ENCODE data around the gene KRTAP13-2. TPM values are rescaled to one million over a fixed set of nuclear protein-coding genes. Genes with fewer than 3 reads are reported as not detected.

Gene KRTAP13-2
- total and polyA plus RNA-seq, 2 donors (not counting 1 experiment from before 2014, with no cell fraction given): not detected

- Histone ChIP-seq H3K4me3 (ENCODE audit: control extremely low read depth in 1 of 5, extremely low read depth in 1 of 5, insufficient read depth in 1 of 5, low read depth in 2 of 5, low read length in 4 of 5) (no peak overlapping the region), H2AFZ (ENCODE audit: insufficient read depth, low read depth, low read length, poor library complexity, severe bottlenecking) (no peak overlapping the region), H3K27me3 (replicated peaks in 1 of 4; ENCODE audit: control extremely low read depth in 1 of 4, control insufficient read depth in 3 of 4, insufficient read depth in 4 of 4, low read length in 3 of 4) (no peaks in the 10 kb centered on the region), H3K36me3 (replicated peaks in 1 of 2; ENCODE audit: control extremely low read depth in 1 of 2, control insufficient read depth in 1 of 2, extremely low read depth in 1 of 2, insufficient read depth in 2 of 2, low read length in 1 of 2) (no peaks in the 10 kb centered on the region), H4K20me1 (ENCODE audit: control insufficient read depth, insufficient read depth, low read length, poor library complexity, severe bottlenecking) (no peaks in the 10 kb centered on the region), H3K9me3 (ENCODE audit: control extremely low read depth in 1 of 3, control insufficient read depth in 2 of 3, insufficient read depth in 1 of 3, low read length in 2 of 3) (no peaks in the 10 kb centered on the region), H3K27ac (ENCODE audit: low read length in 2 of 2) (no peak overlapping the region), H3K79me2 (ENCODE audit: control insufficient read depth, insufficient read depth, low read length) (no peaks in the 10 kb centered on the region), H3K4me2 (replicated peaks; ENCODE audit: low read depth, low read length, poor library complexity, severe bottlenecking) (no peak overlapping the region), H3K9ac (ENCODE audit: low read length) (no peak overlapping the region), H3K4me1 (ENCODE audit: control insufficient read depth in 2 of 2, insufficient read depth in 2 of 2, low read length in 2 of 2) (no peaks in the 10 kb centered on the region)
- Mint-ChIP-seq H3K27me3 (no peaks in the 10 kb centered on the region), H3K4me3 (no peak overlapping the region), H3K4me1 (no peaks in the 10 kb centered on the region), H3K9me3 (ENCODE audit: insufficient read depth) (no peaks in the 10 kb centered on the region), H3K27ac (no peak overlapping the region)
- no peak for ATAC-seq (ENCODE audit: low read depth)
- no CpG with 5 or more reads among the region's 2 CpGs for WGBS (ENCODE audit: insufficient coverage)
- CTCF ChIA-PET: no interaction called here
- intact Hi-C loops (cut with micrococcal nuclease): no loop called here
- no peak for DNase-seq
- POLR2A ChIA-PET: no interaction called here
- TF ChIP-seq, protein P1, sequence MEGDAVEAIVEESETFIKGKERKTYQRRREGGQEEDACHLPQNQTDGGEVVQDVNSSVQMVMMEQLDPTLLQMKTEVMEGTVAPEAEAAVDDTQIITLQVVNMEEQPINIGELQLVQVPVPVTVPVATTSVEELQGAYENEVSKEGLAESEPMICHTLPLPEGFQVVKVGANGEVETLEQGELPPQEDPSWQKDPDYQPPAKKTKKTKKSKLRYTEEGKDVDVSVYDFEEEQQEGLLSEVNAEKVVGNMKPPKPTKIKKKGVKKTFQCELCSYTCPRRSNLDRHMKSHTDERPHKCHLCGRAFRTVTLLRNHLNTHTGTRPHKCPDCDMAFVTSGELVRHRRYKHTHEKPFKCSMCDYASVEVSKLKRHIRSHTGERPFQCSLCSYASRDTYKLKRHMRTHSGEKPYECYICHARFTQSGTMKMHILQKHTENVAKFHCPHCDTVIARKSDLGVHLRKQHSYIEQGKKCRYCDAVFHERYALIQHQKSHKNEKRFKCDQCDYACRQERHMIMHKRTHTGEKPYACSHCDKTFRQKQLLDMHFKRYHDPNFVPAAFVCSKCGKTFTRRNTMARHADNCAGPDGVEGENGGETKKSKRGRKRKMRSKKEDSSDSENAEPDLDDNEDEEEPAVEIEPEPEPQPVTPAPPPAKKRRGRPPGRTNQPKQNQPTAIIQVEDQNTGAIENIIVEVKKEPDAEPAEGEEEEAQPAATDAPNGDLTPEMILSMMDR (IDR thresholded peaks at IDR 0.05): no peak
- TF ChIP-seq EZH2 (IDR thresholded peaks at IDR 0.05; ENCODE audit: borderline replicate concordance, insufficient read depth, low read depth, low read length, poor library complexity, severe bottlenecking): no peak
Observed at GRCh38 chr21:30336596-30336995, 35.5 kb downstream of the KRTAP13-2 start.

GRCh38 chr21:30333736-30334135 is 38.3 kb downstream of the KRTAP13-2 start:
- no peak for DNase-seq

More at GRCh38 chr21:30333736-30334135, 38.3 kb downstream of the KRTAP13-2 start:
- Mint-ChIP-seq H3K4me1 (no peaks in the 10 kb centered on the region), H3K27ac (no peak overlapping the region), H3K9me3 (ENCODE audit: insufficient read depth) (no peaks in the 10 kb centered on the region), H3K27me3 (no peaks in the 10 kb centered on the region), H3K4me3 (no peak overlapping the region)
- no peak for TF ChIP-seq EZH2 (IDR thresholded peaks at IDR 0.05; ENCODE audit: borderline replicate concordance, insufficient read depth, low read depth, low read length, poor library complexity, severe bottlenecking)
- TF ChIP-seq, protein P1 (IDR thresholded peaks at IDR 0.05): no peak
- H3K36me3 ChIP-seq (replicated peaks in 1 of 2; ENCODE audit: control extremely low read depth in 1 of 2, control insufficient read depth in 1 of 2, extremely low read depth in 1 of 2, insufficient read depth in 2 of 2, low read length in 1 of 2): no peaks in the 10 kb centered on the region
- no peak overlapping the region for H3K4me2 ChIP-seq (replicated peaks; ENCODE audit: low read depth, low read length, poor library complexity, severe bottlenecking)
- no peak overlapping the region for H2AFZ ChIP-seq (ENCODE audit: insufficient read depth, low read depth, low read length, poor library complexity, severe bottlenecking)
- no peaks in the 10 kb centered on the region for H3K79me2 ChIP-seq (ENCODE audit: control insufficient read depth, insufficient read depth, low read length)
- H3K9me3 ChIP-seq (ENCODE audit: control extremely low read depth in 1 of 3, control insufficient read depth in 2 of 3, insufficient read depth in 1 of 3, low read length in 2 of 3): no peaks in the 10 kb centered on the region
- POLR2A ChIA-PET: no interaction called here
- no peaks in the 10 kb centered on the region for H3K27me3 ChIP-seq (replicated peaks in 1 of 4; ENCODE audit: control extremely low read depth in 1 of 4, control insufficient read depth in 3 of 4, insufficient read depth in 4 of 4, low read length in 3 of 4)
- intact Hi-C loops (cut with micrococcal nuclease): no loop called here
- H3K27ac ChIP-seq (ENCODE audit: low read length in 2 of 2): no peak overlapping the region
- ATAC-seq (ENCODE audit: low read depth): no peak
- no peaks in the 10 kb centered on the region for H3K4me1 ChIP-seq (ENCODE audit: control insufficient read depth in 2 of 2, insufficient read depth in 2 of 2, low read length in 2 of 2)
- no CpG with 5 or more reads among the region's 3 CpGs for WGBS (ENCODE audit: insufficient coverage)
- no peak overlapping the region for H3K4me3 ChIP-seq (ENCODE audit: control extremely low read depth in 1 of 5, extremely low read depth in 1 of 5, insufficient read depth in 1 of 5, low read depth in 2 of 5, low read length in 4 of 5)
- CTCF ChIA-PET: no interaction called here
- no peaks in the 10 kb centered on the region for H4K20me1 ChIP-seq (ENCODE audit: control insufficient read depth, insufficient read depth, low read length, poor library complexity, severe bottlenecking)
- H3K9ac ChIP-seq (ENCODE audit: low read length): no peak overlapping the region

Measured in B cell (primary cell).